ENCODE results near the gene DUXA. TPM values are rescaled to one million over a fixed set of nuclear protein-coding genes. Genes with fewer than 3 reads are reported as not detected.

Gene DUXA
- total RNA-seq, 1 donor from 2014 or later, result not detected

- H3K9ac ChIP-seq (ENCODE audit: low read length), result peak overlapping the region; percentile 93
- peak overlapping the region; percentile 100 for H3K4me2 ChIP-seq (ENCODE audit: low read length)
- H3K36me3 ChIP-seq (ENCODE audit: insufficient read depth, low read length), result peaks cover 24% of the 10 kb centered on the region
- peaks cover 8% of the 10 kb centered on the region for H3K9me3 ChIP-seq (ENCODE audit: insufficient read depth, low read depth, low read length)
- peaks cover 31% of the 10 kb centered on the region for H4K20me1 ChIP-seq (ENCODE audit: insufficient read depth, low read length)
- H3K4me1 ChIP-seq (ENCODE audit: insufficient read depth, low read length), result peaks cover 3% of the 10 kb centered on the region
- TF ChIP-seq EZH2 (IDR thresholded peaks at IDR 0.05; ENCODE audit: insufficient read depth, low read length), result no peak
- TF ChIP-seq, protein P1, sequence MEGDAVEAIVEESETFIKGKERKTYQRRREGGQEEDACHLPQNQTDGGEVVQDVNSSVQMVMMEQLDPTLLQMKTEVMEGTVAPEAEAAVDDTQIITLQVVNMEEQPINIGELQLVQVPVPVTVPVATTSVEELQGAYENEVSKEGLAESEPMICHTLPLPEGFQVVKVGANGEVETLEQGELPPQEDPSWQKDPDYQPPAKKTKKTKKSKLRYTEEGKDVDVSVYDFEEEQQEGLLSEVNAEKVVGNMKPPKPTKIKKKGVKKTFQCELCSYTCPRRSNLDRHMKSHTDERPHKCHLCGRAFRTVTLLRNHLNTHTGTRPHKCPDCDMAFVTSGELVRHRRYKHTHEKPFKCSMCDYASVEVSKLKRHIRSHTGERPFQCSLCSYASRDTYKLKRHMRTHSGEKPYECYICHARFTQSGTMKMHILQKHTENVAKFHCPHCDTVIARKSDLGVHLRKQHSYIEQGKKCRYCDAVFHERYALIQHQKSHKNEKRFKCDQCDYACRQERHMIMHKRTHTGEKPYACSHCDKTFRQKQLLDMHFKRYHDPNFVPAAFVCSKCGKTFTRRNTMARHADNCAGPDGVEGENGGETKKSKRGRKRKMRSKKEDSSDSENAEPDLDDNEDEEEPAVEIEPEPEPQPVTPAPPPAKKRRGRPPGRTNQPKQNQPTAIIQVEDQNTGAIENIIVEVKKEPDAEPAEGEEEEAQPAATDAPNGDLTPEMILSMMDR (IDR thresholded peaks at IDR 0.05; ENCODE audit: insufficient read depth, low read depth, low read length), result no peak
- Mint-ChIP-seq H3K36me3 (ENCODE audit: low read depth, unreplicated experiment) (peaks cover 25% of the 10 kb centered on the region), H3K27ac (ENCODE audit: unreplicated experiment) (peak overlapping the region; percentile 75), H3K9me3 (ENCODE audit: unreplicated experiment) (peaks cover 26% of the 10 kb centered on the region), H3K4me3 (ENCODE audit: unreplicated experiment) (peak overlapping the region; percentile 99), H3K4me1 (ENCODE audit: low read depth, unreplicated experiment) (peaks cover 7% of the 10 kb centered on the region), H3K27me3 (ENCODE audit: low read depth, unreplicated experiment) (no peaks in the 10 kb centered on the region)
- FAIRE-seq, result no peak
- no peak for DNase-seq (ENCODE audit: low read depth)
- H3K4me3 ChIP-seq (ENCODE audit: insufficient read depth, low read depth, low read length), result peak overlapping the region; percentile 90
- peak overlapping the region; percentile 78 for H3K27ac ChIP-seq (ENCODE audit: low read depth, low read length)
- H3K27me3 ChIP-seq (ENCODE audit: insufficient read depth, low read length), result no peaks in the 10 kb centered on the region
- peak overlapping the region; percentile 100 for H2AFZ ChIP-seq (ENCODE audit: low read depth, low read length)
- H3K79me2 ChIP-seq (ENCODE audit: insufficient read depth, low read length), result peaks cover 40% of the 10 kb centered on the region
Observed at GRCh38 chr19:57192077-57192420, 24.8 kb upstream of the DUXA start.

DNA sequence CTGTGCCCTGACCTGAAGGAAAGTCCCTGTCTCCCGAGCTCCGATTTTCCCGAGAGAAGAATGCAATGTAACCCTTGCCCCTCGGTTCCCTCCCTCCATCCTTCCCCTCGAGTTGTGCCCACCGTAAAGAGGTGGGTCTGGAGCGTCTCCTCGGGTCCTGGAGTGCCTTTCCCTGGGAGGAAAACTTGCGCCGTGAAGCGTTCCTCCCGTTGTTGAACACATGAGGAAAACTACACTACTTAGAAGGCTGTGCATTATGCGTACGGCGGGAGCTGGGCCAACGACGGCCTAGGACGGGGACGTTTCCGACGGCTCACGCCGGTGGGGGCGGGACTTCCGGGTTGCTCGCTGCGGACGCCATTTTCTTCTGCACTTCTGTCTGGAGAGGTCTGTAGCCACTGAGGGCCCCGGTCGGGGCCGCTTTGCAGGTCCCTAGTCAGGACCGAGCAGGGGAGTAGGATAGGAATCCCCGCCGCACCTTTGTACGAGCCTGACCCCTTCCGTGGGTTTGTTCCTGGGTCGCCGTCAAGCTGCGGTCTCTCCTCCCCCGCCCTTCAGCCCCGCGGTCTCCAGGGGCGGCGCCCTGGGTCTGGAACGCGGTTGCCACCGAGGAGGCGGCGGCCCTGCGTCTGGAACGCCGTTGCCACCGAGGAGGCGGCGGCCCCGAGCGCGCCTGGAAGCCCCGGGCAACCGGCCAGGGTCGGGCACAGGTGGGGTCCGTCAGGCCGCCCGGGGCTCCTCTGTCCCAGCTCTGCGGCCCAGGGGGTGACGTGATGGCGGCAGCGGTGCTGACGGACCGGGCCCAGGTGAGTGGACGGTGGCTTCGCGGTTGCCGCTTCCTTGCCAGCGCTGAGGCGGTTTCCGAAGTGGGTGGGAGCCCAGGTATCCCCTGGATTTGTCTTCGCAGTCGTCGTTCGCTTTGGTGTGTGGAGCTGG is 24.1 kb upstream of the DUXA start, which contains the start of gene ZNF264:
TSS of gene ZNF264 (plus strand) at position 360 of the 936 bp plus-strand sequence. CDS start at position 774, 414 bp downstream.
- Histone ChIP-seq H3K36me3 (ENCODE audit: insufficient read depth, low read length) (peaks cover 21% of the 10 kb centered on the region), H3K27me3 (ENCODE audit: insufficient read depth, low read length) (no peaks in the 10 kb centered on the region), H3K9me3 (ENCODE audit: insufficient read depth, low read depth, low read length) (peaks cover 8% of the 10 kb centered on the region), H3K4me3 (ENCODE audit: insufficient read depth, low read depth, low read length) (peak within 1 kb of the TSS; percentile 90), H3K4me2 (ENCODE audit: low read length) (peak within 1 kb of the TSS; percentile 100), H2AFZ (ENCODE audit: low read depth, low read length) (peak within 1 kb of the TSS; percentile 100), H4K20me1 (ENCODE audit: insufficient read depth, low read length) (peaks cover 31% of the 10 kb centered on the region), H3K27ac (ENCODE audit: low read depth, low read length) (peak within 1 kb of the TSS; percentile 78), H3K79me2 (ENCODE audit: insufficient read depth, low read length) (peaks cover 40% of the 10 kb centered on the region), H3K9ac (ENCODE audit: low read length) (peak within 1 kb of the TSS; percentile 93), H3K4me1 (ENCODE audit: insufficient read depth, low read length) (peaks cover 3% of the 10 kb centered on the region)
- peak; percentile 78 for DNase-seq (ENCODE audit: low read depth)
- Mint-ChIP-seq H3K9me3 (ENCODE audit: unreplicated experiment) (peaks cover 27% of the 10 kb centered on the region), H3K27me3 (ENCODE audit: low read depth, unreplicated experiment) (no peaks in the 10 kb centered on the region), H3K36me3 (ENCODE audit: low read depth, unreplicated experiment) (peaks cover 20% of the 10 kb centered on the region), H3K4me3 (ENCODE audit: unreplicated experiment) (peak within 1 kb of the TSS; percentile 99), H3K4me1 (ENCODE audit: low read depth, unreplicated experiment) (peaks cover 7% of the 10 kb centered on the region), H3K27ac (ENCODE audit: unreplicated experiment) (peak within 1 kb of the TSS; percentile 90)
- TF ChIP-seq, protein P1 (IDR thresholded peaks at IDR 0.05; ENCODE audit: insufficient read depth, low read depth, low read length), result no peak
- no peak for TF ChIP-seq EZH2 (IDR thresholded peaks at IDR 0.05; ENCODE audit: insufficient read depth, low read length)
- FAIRE-seq, result no peak
